ENCODE measurements around the gene CENPM. TPM values are rescaled to one million over a fixed set of nuclear protein-coding genes. Genes with fewer than 3 reads are reported as not detected.
"Not testable (repeated sequence)": the region's sequence is repeated elsewhere in the genome, so short reads cannot be mapped to it uniquely, and the experiment has no call there.

Gene CENPM
- total RNA-seq, 1 donor from 2014 or later: 3.2 TPM

GRCh38 chr22:41966607-41967240, 19.8 kb upstream of the CENPM start:
- DNase-seq (ENCODE audit: low spot score): peak; percentile 70

GRCh38 chr22:41966225-41966606, 19.3 kb upstream of the CENPM start:
- DNase-seq (ENCODE audit: low spot score): no peak

- no peak for DNase-seq (ENCODE audit: low spot score)
These were observed 17.1 kb upstream of the CENPM start for GRCh38 chr22:41964112-41964491.

- no peak for DNase-seq (ENCODE audit: low spot score)
These were observed 16.6 kb upstream of the CENPM start for GRCh38 chr22:41963453-41964111.

- DNase-seq (ENCODE audit: low spot score): no peak
These were observed 11.1 kb upstream of the CENPM start for GRCh38 chr22:41957941-41958556.

GRCh38 chr22:41952713-41953112, 5.8 kb upstream of the CENPM start:
- DNase-seq (ENCODE audit: low spot score): no peak

- DNase-seq (ENCODE audit: low spot score): no peak
These were observed 5.0 kb upstream of the CENPM start, which contains the start of gene SMIM45 for GRCh38 chr22:41951898-41952474. Gene SMIM45 (plus strand): TSS chr22:41952150.

GRCh38 chr22:41949297-41949965, 2.5 kb upstream of the CENPM start:
- DNase-seq (ENCODE audit: low spot score): no peak

- not testable (repeated sequence) for DNase-seq (ENCODE audit: low spot score)
These were observed 2.0 kb upstream of the CENPM start for GRCh38 chr22:41948928-41949296.

GRCh38 chr22:41948142-41948541, 1.2 kb upstream of the CENPM start:
- no peak for DNase-seq (ENCODE audit: low spot score)

- DNase-seq (ENCODE audit: low spot score): no peak
These were observed 600 bp upstream of the CENPM start for GRCh38 chr22:41947424-41948080.

GRCh38 chr22:41943661-41944209, 3.2 kb downstream of the CENPM start:
- no peak for DNase-seq (ENCODE audit: low spot score)

GRCh38 chr22:41940832-41941765, 5.9 kb downstream of the CENPM start:
- DNase-seq (ENCODE audit: low spot score): peak; percentile 92

- peak; percentile 85 for DNase-seq (ENCODE audit: low spot score)
These were observed 6.7 kb downstream of the CENPM start for GRCh38 chr22:41939981-41940831.

GRCh38 chr22:41936894-41937169, 10.1 kb downstream of the CENPM start:
- no peak for DNase-seq (ENCODE audit: low spot score)

GRCh38 chr22:41935509-41935908, 11.4 kb downstream of the CENPM start:
- DNase-seq (ENCODE audit: low spot score): no peak

GRCh38 chr22:41935015-41935351, 12.0 kb downstream of the CENPM start:
- no peak for DNase-seq (ENCODE audit: low spot score)

GRCh38 chr22:41934284-41935014, 12.5 kb downstream of the CENPM start:
- DNase-seq (ENCODE audit: low spot score): no peak
